ENCODE results near the gene CCDC158.

Gene CCDC158

GRCh38 chr4:76420762-76421581, at the start of gene CCDC158:
CCDC158 (minus strand) TSS chr4:76421141; CDS start chr4:76403207, 17,934 bp downstream.
- TF ChIP-seq ZFX (IDR thresholded peaks at IDR 0.05; ENCODE audit: borderline replicate concordance) (no peak), CTCF (IDR thresholded peaks at IDR 0.05) (no peak)

GRCh38 chr4:76470532-76470931, 49.6 kb upstream of the CCDC158 start:
- TF ChIP-seq ZFX (IDR thresholded peaks at IDR 0.05; ENCODE audit: borderline replicate concordance) (no peak), CTCF (IDR thresholded peaks at IDR 0.05) (no peak)

More at GRCh38 chr4:76420762-76421581, at the start of gene CCDC158:
- no peak within 1 kb of the TSS for H3K27ac ChIP-seq

GRCh38 chr4:76470064-76470463, 49.1 kb upstream of the CCDC158 start:
- TF ChIP-seq CTCF (IDR thresholded peaks at IDR 0.05) (no peak), ZFX (IDR thresholded peaks at IDR 0.05; ENCODE audit: borderline replicate concordance) (no peak)
- no peak overlapping the region for H3K27ac ChIP-seq

More at GRCh38 chr4:76470532-76470931, 49.6 kb upstream of the CCDC158 start:
- H3K27ac ChIP-seq = no peak overlapping the region

GRCh38 chr4:76463568-76463967, 42.6 kb upstream of the CCDC158 start:
- no peak overlapping the region for H3K27ac ChIP-seq
- TF ChIP-seq CTCF (IDR thresholded peaks at IDR 0.05) = no peak
- no peak for TF ChIP-seq ZFX (IDR thresholded peaks at IDR 0.05; ENCODE audit: borderline replicate concordance)

GRCh38 chr4:76459291-76459723, 38.4 kb upstream of the CCDC158 start:
- TF ChIP-seq ZFX (IDR thresholded peaks at IDR 0.05; ENCODE audit: borderline replicate concordance) (no peak), CTCF (IDR thresholded peaks at IDR 0.05) (no peak)
- H3K27ac ChIP-seq = no peak overlapping the region

- H3K27ac ChIP-seq = no peak overlapping the region
- TF ChIP-seq CTCF (IDR thresholded peaks at IDR 0.05) = no peak
- TF ChIP-seq ZFX (IDR thresholded peaks at IDR 0.05; ENCODE audit: borderline replicate concordance) = no peak
Observed at GRCh38 chr4:76458825-76459224, 37.9 kb upstream of the CCDC158 start.

GRCh38 chr4:76458297-76458696, 37.4 kb upstream of the CCDC158 start:
- H3K27ac ChIP-seq = no peak overlapping the region
- TF ChIP-seq ZFX (IDR thresholded peaks at IDR 0.05; ENCODE audit: borderline replicate concordance) = no peak
- TF ChIP-seq CTCF (IDR thresholded peaks at IDR 0.05) = no peak
